Upper lobe of left lung (tissue), 6 donors: ENCODE results near the gene CCDC90B. TPM values are rescaled to one million over a fixed set of nuclear protein-coding genes. Genes with fewer than 3 reads are reported as not detected.

ENCODE experiments used
- ATAC-seq, 2 donors: fragments of 200-7000 bp; cut with Tn5 transposase; one replicate each; pipeline ENCODE4 v1.9.1; 2022; ENCODE audit warnings: mild to moderate bottlenecking in 2 of 2, moderate library complexity in 2 of 2; ENCODE audit not compliant: low FRiP score in 2 of 2
- DNase-seq, 2 donors: peaks; one replicate each; pipeline ENCODE4 v3.0.0-alpha.2; 2019 to 2020
- H3K27ac ChIP-seq, 4 donors: fragments of 200-600 bp; sonication (generic); one replicate each; pipeline ENCODE4 v1.5.1; 2016 to 2019
- H3K27me3 ChIP-seq, 4 donors: fragments of 200-600 bp; sonication (generic); one replicate each; pipeline ENCODE4 v1.5.1; 2017 to 2019
- H3K36me3 ChIP-seq, 4 donors: fragments of 200-600 bp; sonication (generic); one replicate each; pipeline ENCODE4 v1.5.1; 2016 to 2019
- H3K4me1 ChIP-seq, 4 donors: fragments of 200-600 bp; sonication (generic); one replicate each; pipeline ENCODE4 v1.5.1; 2018 to 2019
- H3K4me3 ChIP-seq, 4 donors: fragments of 200-600 bp; sonication (generic); one replicate each; pipeline ENCODE4 v1.5.1; 2017 to 2019; ENCODE audit warnings: mild to moderate bottlenecking in 2 of 4, moderate library complexity in 1 of 4
- H3K9me3 ChIP-seq, 4 donors: fragments of 200-600 bp; sonication (generic); one replicate each; pipeline ENCODE4 v1.5.1; 2018 to 2019
- EP300 ChIP-seq, 4 donors: sonication (generic); formaldehyde crosslinking; IDR thresholded peaks; one replicate each; pipeline ENCODE4 v1.5.1; 2017; ENCODE audit warnings: antibody characterized with exemption in 4 of 4, control low read depth in 2 of 4
- POLR2A ChIP-seq, 4 donors: fragments of 450-650 bp; IDR thresholded peaks; one replicate each; pipeline ENCODE4 v1.5.1; 2016 to 2017; ENCODE audit warnings: antibody characterized with exemption in 4 of 4, mild to moderate bottlenecking in 2 of 4
- POLR2AphosphoS5 ChIP-seq, 2 donors: sonication (generic); formaldehyde crosslinking; IDR thresholded peaks; one replicate each; pipeline ENCODE4 v1.5.1; 2017; ENCODE audit warnings: antibody characterized with exemption in 2 of 2
- WGBS, 2 donors: methylation state at CpG; one replicate each; pipeline ENCODE4 v1.1.5; 2017 to 2018; 5-methylcytosine and 5-hydroxymethylcytosine counted together
- total RNA-seq, 6 donors: library from RNA; depleted of rRNA in 4 of 6; stranded (reverse); fragments of >200 nt in 4 of 6; gene quantifications; one replicate each; pipeline versions ENCODE4 v1.1.0 to v1.2.1, GENCODE V29; 2016 to 2021
- TF ChIP-seq, protein P1 (sequence below), 6 experiments: fragments of 450-650 bp in 4 of 6; fragments of 200-600 bp in 2 of 6; sonication (generic) in 2 of 6; IDR thresholded peaks; one replicate each; pipeline ENCODE4 v1.5.1; 2016 to 2019; ENCODE audit warnings: antibody characterized with exemption in 6 of 6
- donor health status: DM: no; HTN: no; CAD: no; lungs with moderate emphysema.
- donor health status: DM: no; HTN: yes; CAD: no; lungs with severe emphysema.

Gene CCDC90B
- total RNA-seq, 6 donors from 2014 or later: 8.9 to 40.7 (median 20.9) TPM

DNA sequence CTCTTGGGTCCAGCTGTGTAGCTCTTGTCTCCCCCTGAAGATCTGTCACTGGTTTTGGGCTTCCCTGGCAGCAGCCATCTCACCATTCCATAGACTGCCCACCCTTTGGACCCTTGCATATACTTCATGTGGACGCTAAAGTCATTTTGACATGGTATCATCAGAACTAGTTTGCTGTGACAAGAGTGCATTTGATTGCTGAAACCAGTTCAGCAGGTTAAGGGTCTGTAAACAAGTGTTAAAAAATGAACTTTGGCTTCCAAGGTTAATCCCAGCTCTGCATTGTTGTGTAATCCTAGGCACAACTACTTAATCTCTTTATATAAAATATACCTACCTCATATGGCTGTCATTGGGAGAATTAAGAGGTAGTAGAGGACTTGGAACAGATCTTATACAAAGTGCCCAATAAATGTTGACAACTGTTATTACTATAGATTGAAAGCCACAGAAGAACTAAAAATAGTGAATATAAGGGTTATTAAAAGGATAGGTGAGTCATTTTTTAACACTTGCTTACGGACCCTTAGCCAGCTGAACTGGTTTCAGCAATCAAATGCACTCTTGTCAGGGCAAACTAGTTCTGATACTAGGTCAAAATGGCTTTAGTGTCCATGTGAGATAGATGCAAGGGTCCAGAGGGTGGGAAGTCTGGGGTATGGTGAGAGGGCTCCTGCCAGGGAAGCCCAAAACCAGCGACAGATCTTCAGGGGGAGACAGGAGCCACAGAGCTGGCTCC is 29.4 kb downstream of the CCDC90B start:
- ATAC-seq (no peak), DNase-seq (no peak)
- peaks cover 4 to 50% (median 11%) of the 10 kb centered on the region in 4 donors for H3K36me3 ChIP-seq
- H3K27ac ChIP-seq: no peak overlapping the region
- no peaks in the 10 kb centered on the region for H3K27me3 ChIP-seq
- WGBS, 2 donors: 65 to 89% methylated on average over 3 of the region's 3 CpGs
- H3K9me3 ChIP-seq: no peaks in the 10 kb centered on the region
- TF ChIP-seq, protein P1, sequence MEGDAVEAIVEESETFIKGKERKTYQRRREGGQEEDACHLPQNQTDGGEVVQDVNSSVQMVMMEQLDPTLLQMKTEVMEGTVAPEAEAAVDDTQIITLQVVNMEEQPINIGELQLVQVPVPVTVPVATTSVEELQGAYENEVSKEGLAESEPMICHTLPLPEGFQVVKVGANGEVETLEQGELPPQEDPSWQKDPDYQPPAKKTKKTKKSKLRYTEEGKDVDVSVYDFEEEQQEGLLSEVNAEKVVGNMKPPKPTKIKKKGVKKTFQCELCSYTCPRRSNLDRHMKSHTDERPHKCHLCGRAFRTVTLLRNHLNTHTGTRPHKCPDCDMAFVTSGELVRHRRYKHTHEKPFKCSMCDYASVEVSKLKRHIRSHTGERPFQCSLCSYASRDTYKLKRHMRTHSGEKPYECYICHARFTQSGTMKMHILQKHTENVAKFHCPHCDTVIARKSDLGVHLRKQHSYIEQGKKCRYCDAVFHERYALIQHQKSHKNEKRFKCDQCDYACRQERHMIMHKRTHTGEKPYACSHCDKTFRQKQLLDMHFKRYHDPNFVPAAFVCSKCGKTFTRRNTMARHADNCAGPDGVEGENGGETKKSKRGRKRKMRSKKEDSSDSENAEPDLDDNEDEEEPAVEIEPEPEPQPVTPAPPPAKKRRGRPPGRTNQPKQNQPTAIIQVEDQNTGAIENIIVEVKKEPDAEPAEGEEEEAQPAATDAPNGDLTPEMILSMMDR (IDR thresholded peaks at IDR 0.05): no peak
- TF ChIP-seq POLR2AphosphoS5 (IDR thresholded peaks at IDR 0.05) (no peak), EP300 (IDR thresholded peaks at IDR 0.05) (no peak), POLR2A (IDR thresholded peaks at IDR 0.05) (no peak)
- H3K4me1 ChIP-seq: no peaks in the 10 kb centered on the region
- no peak overlapping the region for H3K4me3 ChIP-seq

DNA sequence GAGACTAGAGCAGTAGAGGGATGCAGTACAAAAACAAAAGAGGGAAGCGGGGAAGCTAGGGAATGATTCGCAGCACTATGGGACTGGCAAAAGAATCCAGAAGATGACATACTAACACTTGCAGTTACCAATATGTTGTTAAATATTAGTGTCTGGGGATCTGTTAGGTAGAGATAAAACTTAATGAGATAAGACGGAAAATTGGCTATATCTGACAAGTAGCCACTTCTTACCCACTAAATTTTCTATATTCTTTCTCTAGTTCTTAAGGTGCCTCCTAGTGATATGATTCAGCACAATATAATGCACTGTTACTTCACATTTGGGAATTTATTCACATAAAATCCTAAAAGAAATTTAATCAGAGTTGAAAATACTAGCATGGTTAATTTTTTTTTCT is 30.8 kb downstream of the CCDC90B start:
- no peaks in the 10 kb centered on the region for H3K27me3 ChIP-seq
- no peaks in the 10 kb centered on the region for H3K4me1 ChIP-seq

DNA sequence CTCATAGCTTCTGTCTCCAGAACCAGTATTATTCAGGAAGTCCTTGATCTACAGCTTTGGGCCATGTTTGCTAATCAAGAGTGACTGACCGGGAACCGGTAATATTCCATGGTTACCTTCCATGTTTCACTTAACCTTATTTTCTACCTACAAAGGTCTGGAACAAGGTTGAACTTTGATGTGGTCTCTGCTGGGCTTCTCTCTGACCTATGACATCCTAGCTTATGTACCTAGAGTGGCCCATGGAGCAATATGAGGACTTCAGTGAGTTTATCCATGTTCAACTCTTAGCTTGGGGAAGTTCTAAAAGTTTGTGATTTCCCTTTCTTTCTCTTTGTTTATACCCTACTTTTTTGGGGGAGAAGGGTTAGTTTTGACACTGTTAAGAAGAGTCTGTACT is 33.2 kb downstream of the CCDC90B start:
- ATAC-seq: no peak
- Histone ChIP-seq H3K4me3 (no peak overlapping the region), H3K27me3 (no peaks in the 10 kb centered on the region), H3K27ac (no peak overlapping the region), H3K9me3 (no peaks in the 10 kb centered on the region), H3K36me3 (peaks cover 0 to 13% (median 4%) of the 10 kb centered on the region in 4 donors), H3K4me1 (no peaks in the 10 kb centered on the region)
- 98 to 100% methylated on average over 2 of the region's 2 CpGs for WGBS, 2 donors
- TF ChIP-seq, protein P1 (IDR thresholded peaks at IDR 0.05): no peak
- TF ChIP-seq EP300 (IDR thresholded peaks at IDR 0.05): no peak
- no peak for TF ChIP-seq POLR2A (IDR thresholded peaks at IDR 0.05)
- TF ChIP-seq POLR2AphosphoS5 (IDR thresholded peaks at IDR 0.05): no peak
- DNase-seq: no peak

More for the DNA sequence above, 30.8 kb downstream of the CCDC90B start:
- Histone ChIP-seq H3K36me3 (peaks cover 4 to 37% (median 11%) of the 10 kb centered on the region in 4 donors), H3K27ac (no peak overlapping the region), H3K9me3 (no peaks in the 10 kb centered on the region), H3K4me3 (no peak overlapping the region)
- TF ChIP-seq, protein P1 (IDR thresholded peaks at IDR 0.05): no peak
- TF ChIP-seq POLR2A (IDR thresholded peaks at IDR 0.05): no peak
- TF ChIP-seq EP300 (IDR thresholded peaks at IDR 0.05): no peak
- TF ChIP-seq POLR2AphosphoS5 (IDR thresholded peaks at IDR 0.05): no peak
- DNase-seq: no peak
- no peak for ATAC-seq
- WGBS, 2 donors: 94 to 96% methylated on average over 3 of the region's 3 CpGs

DNA sequence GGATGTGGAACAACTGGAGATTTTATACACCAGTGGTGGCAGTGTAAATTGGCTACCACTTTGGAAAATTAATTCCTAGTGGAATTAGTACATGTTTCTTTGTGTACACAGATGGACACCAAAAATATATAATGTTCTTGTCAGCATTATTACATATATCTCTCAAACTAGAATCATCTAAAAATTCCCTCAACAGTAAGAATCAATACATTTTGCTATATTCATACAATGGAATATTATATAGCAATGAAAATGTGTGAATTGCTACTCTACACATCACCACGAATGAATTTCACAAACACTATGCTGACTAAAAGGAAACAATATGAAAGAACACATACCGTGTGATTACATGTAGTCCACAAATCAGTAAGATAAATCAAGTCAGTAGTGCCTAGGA is 33.9 kb downstream of the CCDC90B start:
- no peak overlapping the region for H3K4me3 ChIP-seq
- WGBS, 2 donors: 94 to 95% methylated on average over 2 of the region's 2 CpGs
- ATAC-seq (no peak), DNase-seq (no peak)
- TF ChIP-seq POLR2AphosphoS5 (IDR thresholded peaks at IDR 0.05): no peak
- TF ChIP-seq, protein P1 (IDR thresholded peaks at IDR 0.05): no peak
- TF ChIP-seq POLR2A (IDR thresholded peaks at IDR 0.05): no peak
- TF ChIP-seq EP300 (IDR thresholded peaks at IDR 0.05): no peak
- H3K36me3 ChIP-seq: peaks cover 0 to 7% (median 2%) of the 10 kb centered on the region in 4 donors
- no peaks in the 10 kb centered on the region for H3K4me1 ChIP-seq
- H3K27me3 ChIP-seq: no peaks in the 10 kb centered on the region
- H3K27ac ChIP-seq: no peak overlapping the region
- H3K9me3 ChIP-seq: no peaks in the 10 kb centered on the region
